SW480 (cell line): ENCODE results near the gene CCDC157.

Experiments used
- DNase-seq: peaks from one replicate; pipeline ENCODE4 v3.0.0-alpha.2; 2016; ENCODE audit warnings: low spot score

Gene CCDC157

GRCh38 chr22:30354644-30355043 is 2.2 kb upstream of the CCDC157 start:
- DNase-seq = no peak

- no peak for DNase-seq
Measured at GRCh38 chr22:30357236-30357570, 396 bp downstream of the CCDC157 start.

- DNase-seq = no peak
Measured at GRCh38 chr22:30357650-30358215, 926 bp downstream of the CCDC157 start.

- DNase-seq = no peak
Measured at GRCh38 chr22:30358541-30358940, 1.7 kb downstream of the CCDC157 start.

- DNase-seq = no peak
Measured at GRCh38 chr22:30361916-30362650, 5.3 kb downstream of the CCDC157 start.

- DNase-seq = no peak
Measured at GRCh38 chr22:30362651-30363281, 6.0 kb downstream of the CCDC157 start.

GRCh38 chr22:30365891-30366290 is 9.1 kb downstream of the CCDC157 start:
- DNase-seq = no peak

- DNase-seq = no peak
Measured at GRCh38 chr22:30368420-30368819, 11.6 kb downstream of the CCDC157 start.

GRCh38 chr22:30370641-30371230 is 13.9 kb downstream of the CCDC157 start:
- no peak for DNase-seq

- no peak for DNase-seq
Measured at GRCh38 chr22:30371321-30371720, 14.5 kb downstream of the CCDC157 start.

- no peak for DNase-seq
Measured at GRCh38 chr22:30371981-30372380, 15.2 kb downstream of the CCDC157 start.

- no peak for DNase-seq
Measured at GRCh38 chr22:30372915-30373314, 16.1 kb downstream of the CCDC157 start.

- no peak for DNase-seq
Measured at GRCh38 chr22:30373331-30374325, 16.8 kb downstream of the CCDC157 start.

- DNase-seq = no peak
Measured at GRCh38 chr22:30375312-30375849, 18.6 kb downstream of the CCDC157 start.

- no peak for DNase-seq
Measured at GRCh38 chr22:30380011-30380410, 23.2 kb downstream of the CCDC157 start.

GRCh38 chr22:30381264-30381663 is 24.5 kb downstream of the CCDC157 start:
- no peak for DNase-seq

- DNase-seq = no peak
Measured at GRCh38 chr22:30382340-30382739, 25.5 kb downstream of the CCDC157 start.

GRCh38 chr22:30383061-30383460 is 26.3 kb downstream of the CCDC157 start:
- DNase-seq = no peak

- no peak for DNase-seq
Measured at GRCh38 chr22:30385942-30386341, 29.1 kb downstream of the CCDC157 start.

- DNase-seq = no peak
Measured at GRCh38 chr22:30386608-30386959, 29.8 kb downstream of the CCDC157 start.

- peak; percentile 62 for DNase-seq
Measured at GRCh38 chr22:30386960-30387827, 30.4 kb downstream of the CCDC157 start, which contains the start of gene RNF215. TSS of gene RNF215 (minus strand) at chr22:30387411. CDS start at chr22:30387313, 98 bp downstream.
